Measurements from ENCODE around the gene NCAM2. TPM values are rescaled to one million over a fixed set of nuclear protein-coding genes. Genes with fewer than 3 reads are reported as not detected.

The NCAM2 gene
- total RNA-seq, 1 experiment from 2014 or later, result not detected

- no peak for DNase-seq (ENCODE audit: low read depth in 1 of 2, low spot score in 2 of 2)
- Histone ChIP-seq H3K4me3 (no peak overlapping the region), H3K27me3 (replicated peaks) (no peaks in the 10 kb centered on the region)
Observed at GRCh38 chr21:21262048-21262447, 263.8 kb downstream of the NCAM2 start.

GRCh38 chr21:21268061-21268471 is 269.9 kb downstream of the NCAM2 start:
- Histone ChIP-seq H3K36me3 (no peaks in the 10 kb centered on the region), H3K27ac (no peak overlapping the region), H3K9me3 (replicated peaks) (no peaks in the 10 kb centered on the region), H3K27me3 (replicated peaks) (no peaks in the 10 kb centered on the region), H3K4me1 (replicated peaks) (no peaks in the 10 kb centered on the region), H3K4me3 (no peak overlapping the region)
- DNase-seq (ENCODE audit: low read depth in 1 of 2, low spot score in 2 of 2), result no peak

More at GRCh38 chr21:21262048-21262447, 263.8 kb downstream of the NCAM2 start:
- Histone ChIP-seq H3K9me3 (replicated peaks) (no peaks in the 10 kb centered on the region), H3K36me3 (no peaks in the 10 kb centered on the region), H3K27ac (no peak overlapping the region), H3K4me1 (replicated peaks) (no peaks in the 10 kb centered on the region)

GRCh38 chr21:21268885-21269284 is 270.7 kb downstream of the NCAM2 start:
- Histone ChIP-seq H3K9me3 (replicated peaks) (no peaks in the 10 kb centered on the region), H3K36me3 (no peaks in the 10 kb centered on the region), H3K4me1 (replicated peaks) (no peaks in the 10 kb centered on the region), H3K27ac (no peak overlapping the region), H3K4me3 (no peak overlapping the region), H3K27me3 (replicated peaks) (no peaks in the 10 kb centered on the region)
- DNase-seq (ENCODE audit: low read depth in 1 of 2, low spot score in 2 of 2), result no peak

GRCh38 chr21:21279193-21279901 is 281.1 kb downstream of the NCAM2 start:
- Histone ChIP-seq H3K4me3 (no peak overlapping the region), H3K27ac (no peak overlapping the region)

GRCh38 chr21:21283810-21284209 is 285.6 kb downstream of the NCAM2 start:
- Histone ChIP-seq H3K36me3 (no peaks in the 10 kb centered on the region), H3K4me1 (replicated peaks) (no peaks in the 10 kb centered on the region), H3K27ac (no peak overlapping the region), H3K9me3 (replicated peaks) (no peaks in the 10 kb centered on the region), H3K27me3 (replicated peaks) (no peaks in the 10 kb centered on the region), H3K4me3 (no peak overlapping the region)
- DNase-seq (ENCODE audit: low read depth in 1 of 2, low spot score in 2 of 2), result no peak

More at GRCh38 chr21:21279193-21279901, 281.1 kb downstream of the NCAM2 start:
- no peaks in the 10 kb centered on the region for H3K9me3 ChIP-seq (replicated peaks)
- no peak for DNase-seq (ENCODE audit: low read depth in 1 of 2, low spot score in 2 of 2)
- H3K27me3 ChIP-seq (replicated peaks), result no peaks in the 10 kb centered on the region
- no peaks in the 10 kb centered on the region for H3K36me3 ChIP-seq
- H3K4me1 ChIP-seq (replicated peaks), result no peaks in the 10 kb centered on the region

- Histone ChIP-seq H3K4me3 (no peak overlapping the region), H3K36me3 (no peaks in the 10 kb centered on the region), H3K4me1 (replicated peaks) (no peaks in the 10 kb centered on the region), H3K27me3 (replicated peaks) (no peaks in the 10 kb centered on the region), H3K9me3 (replicated peaks) (no peaks in the 10 kb centered on the region), H3K27ac (no peak overlapping the region)
- no peak for DNase-seq (ENCODE audit: low read depth in 1 of 2, low spot score in 2 of 2)
Observed at GRCh38 chr21:21286170-21286798, 288.1 kb downstream of the NCAM2 start.

GRCh38 chr21:21290751-21291150 is 292.5 kb downstream of the NCAM2 start:
- no peak for DNase-seq (ENCODE audit: low read depth in 1 of 2, low spot score in 2 of 2)
- Histone ChIP-seq H3K4me3 (no peak overlapping the region), H3K4me1 (replicated peaks) (no peaks in the 10 kb centered on the region)

GRCh38 chr21:21291883-21292569 is 293.8 kb downstream of the NCAM2 start:
- H3K27ac ChIP-seq, result no peak overlapping the region

More at GRCh38 chr21:21290751-21291150, 292.5 kb downstream of the NCAM2 start:
- Histone ChIP-seq H3K9me3 (replicated peaks) (no peaks in the 10 kb centered on the region), H3K27ac (no peak overlapping the region), H3K36me3 (no peaks in the 10 kb centered on the region), H3K27me3 (replicated peaks) (no peaks in the 10 kb centered on the region)

GRCh38 chr21:21295303-21295702 is 297.1 kb downstream of the NCAM2 start:
- H3K27me3 ChIP-seq (replicated peaks), result no peaks in the 10 kb centered on the region

More at GRCh38 chr21:21291883-21292569, 293.8 kb downstream of the NCAM2 start:
- Histone ChIP-seq H3K27me3 (replicated peaks) (no peaks in the 10 kb centered on the region), H3K4me3 (no peak overlapping the region), H3K9me3 (replicated peaks) (no peaks in the 10 kb centered on the region), H3K4me1 (replicated peaks) (no peaks in the 10 kb centered on the region), H3K36me3 (no peaks in the 10 kb centered on the region)
- no peak for DNase-seq (ENCODE audit: low read depth in 1 of 2, low spot score in 2 of 2)

GRCh38 chr21:21297211-21297610 is 299.0 kb downstream of the NCAM2 start:
- H3K4me3 ChIP-seq, result no peak overlapping the region
- no peaks in the 10 kb centered on the region for H3K27me3 ChIP-seq (replicated peaks)
- no peak for DNase-seq (ENCODE audit: low read depth in 1 of 2, low spot score in 2 of 2)

More at GRCh38 chr21:21295303-21295702, 297.1 kb downstream of the NCAM2 start:
- Histone ChIP-seq H3K4me3 (no peak overlapping the region), H3K27ac (no peak overlapping the region), H3K4me1 (replicated peaks) (no peaks in the 10 kb centered on the region), H3K36me3 (no peaks in the 10 kb centered on the region), H3K9me3 (replicated peaks) (no peaks in the 10 kb centered on the region)
- DNase-seq (ENCODE audit: low read depth in 1 of 2, low spot score in 2 of 2), result no peak

GRCh38 chr21:21301013-21301412 is 302.8 kb downstream of the NCAM2 start:
- no peaks in the 10 kb centered on the region for H3K9me3 ChIP-seq (replicated peaks)
- DNase-seq (ENCODE audit: low read depth in 1 of 2, low spot score in 2 of 2), result no peak
- no peaks in the 10 kb centered on the region for H3K36me3 ChIP-seq
- no peaks in the 10 kb centered on the region for H3K4me1 ChIP-seq (replicated peaks)
- no peak overlapping the region for H3K4me3 ChIP-seq
- no peak overlapping the region for H3K27ac ChIP-seq
- H3K27me3 ChIP-seq (replicated peaks), result no peaks in the 10 kb centered on the region

More at GRCh38 chr21:21297211-21297610, 299.0 kb downstream of the NCAM2 start:
- Histone ChIP-seq H3K4me1 (replicated peaks) (no peaks in the 10 kb centered on the region), H3K27ac (no peak overlapping the region), H3K9me3 (replicated peaks) (no peaks in the 10 kb centered on the region), H3K36me3 (no peaks in the 10 kb centered on the region)

GRCh38 chr21:21309510-21309909 is 311.3 kb downstream of the NCAM2 start:
- H3K4me3 ChIP-seq, result no peak overlapping the region

GRCh38 chr21:21324297-21324696 is 326.1 kb downstream of the NCAM2 start:
- Histone ChIP-seq H3K4me1 (replicated peaks) (no peaks in the 10 kb centered on the region), H3K27ac (no peak overlapping the region), H3K27me3 (replicated peaks) (no peaks in the 10 kb centered on the region), H3K4me3 (no peak overlapping the region), H3K36me3 (no peaks in the 10 kb centered on the region), H3K9me3 (replicated peaks) (no peaks in the 10 kb centered on the region; the same call in 1 of the 2 replicates)
- DNase-seq (ENCODE audit: low read depth in 1 of 2, low spot score in 2 of 2), result no peak

More at GRCh38 chr21:21309510-21309909, 311.3 kb downstream of the NCAM2 start:
- Histone ChIP-seq H3K9me3 (replicated peaks) (no peaks in the 10 kb centered on the region), H3K27me3 (replicated peaks) (no peaks in the 10 kb centered on the region), H3K36me3 (no peaks in the 10 kb centered on the region), H3K4me1 (replicated peaks) (no peaks in the 10 kb centered on the region), H3K27ac (no peak overlapping the region)
- no peak for DNase-seq (ENCODE audit: low read depth in 1 of 2, low spot score in 2 of 2)

- Histone ChIP-seq H3K4me3 (no peak overlapping the region), H3K4me1 (replicated peaks) (no peaks in the 10 kb centered on the region), H3K27ac (no peak overlapping the region), H3K9me3 (replicated peaks) (no peaks in the 10 kb centered on the region), H3K27me3 (replicated peaks) (no peaks in the 10 kb centered on the region), H3K36me3 (no peaks in the 10 kb centered on the region)
- DNase-seq (ENCODE audit: low read depth in 1 of 2, low spot score in 2 of 2), result no peak
Observed at GRCh38 chr21:21332492-21332891, 334.3 kb downstream of the NCAM2 start.

Data from SJSA1 (cell line).